ENCODE data around the gene VSTM2B. TPM values are rescaled to one million over a fixed set of nuclear protein-coding genes. Genes with fewer than 3 reads are reported as not detected.
A peak's percentile ranks its signal among the peaks of the same experiment; 100 is the strongest.

Gene VSTM2B
- total RNA-seq, 1 experiment from 2014 or later, result 0.31 TPM

- Mint-ChIP-seq H3K4me3 (peak overlapping the region; percentile 37 to 84), H3K27ac (no peak overlapping the region), H3K9me3 (peaks cover 6 to 8% of the 10 kb centered on the region in 2 experiments), H3K4me1 (peaks cover 21 to 30% of the 10 kb centered on the region in 2 experiments), H3K36me3 (ENCODE audit: insufficient read depth in 1 of 3, low read depth in 3 of 3) (peaks cover 0 to 4% (median 0%) of the 10 kb centered on the region in 3 experiments; a peak in 1 of 7 replicates), H3K27me3 (ENCODE audit: low read depth) (peaks cover 90% of the 10 kb centered on the region)
- H2AK5ac ChIP-seq (ENCODE audit: insufficient read length, low read length), result no peak overlapping the region
- H2BK12ac ChIP-seq (ENCODE audit: insufficient read length, low read depth, low read length), result no peak overlapping the region
- no peak overlapping the region for H3K4ac ChIP-seq (ENCODE audit: low read depth, low read length)
- H4K20me1 ChIP-seq (ENCODE audit: control insufficient read depth, insufficient read depth, insufficient read length), result no peaks in the 10 kb centered on the region
- H3K9ac ChIP-seq (ENCODE audit: extremely low read depth, insufficient read length, low read length), result no peak overlapping the region
- H2BK15ac ChIP-seq (ENCODE audit: low read depth, low read length), result no peak overlapping the region
- no peak for DNase-seq
- H3K9me3 ChIP-seq (ENCODE audit: control insufficient read depth, low read depth, low read length), result no peaks in the 10 kb centered on the region
- no peaks in the 10 kb centered on the region for H3K4me1 ChIP-seq (ENCODE audit: insufficient read depth, low read length)
- peaks cover 31% of the 10 kb centered on the region for H3K23me2 ChIP-seq (ENCODE audit: insufficient read length, low read depth, low read length, poor library complexity, severe bottlenecking)
- no peak overlapping the region for H2AFZ ChIP-seq (ENCODE audit: low read length)
- H3K56ac ChIP-seq (ENCODE audit: insufficient read length, low read depth, low read length), result no peak overlapping the region
- no peak overlapping the region for H3T11ph ChIP-seq (ENCODE audit: low read length)
- TF ChIP-seq, protein P1, sequence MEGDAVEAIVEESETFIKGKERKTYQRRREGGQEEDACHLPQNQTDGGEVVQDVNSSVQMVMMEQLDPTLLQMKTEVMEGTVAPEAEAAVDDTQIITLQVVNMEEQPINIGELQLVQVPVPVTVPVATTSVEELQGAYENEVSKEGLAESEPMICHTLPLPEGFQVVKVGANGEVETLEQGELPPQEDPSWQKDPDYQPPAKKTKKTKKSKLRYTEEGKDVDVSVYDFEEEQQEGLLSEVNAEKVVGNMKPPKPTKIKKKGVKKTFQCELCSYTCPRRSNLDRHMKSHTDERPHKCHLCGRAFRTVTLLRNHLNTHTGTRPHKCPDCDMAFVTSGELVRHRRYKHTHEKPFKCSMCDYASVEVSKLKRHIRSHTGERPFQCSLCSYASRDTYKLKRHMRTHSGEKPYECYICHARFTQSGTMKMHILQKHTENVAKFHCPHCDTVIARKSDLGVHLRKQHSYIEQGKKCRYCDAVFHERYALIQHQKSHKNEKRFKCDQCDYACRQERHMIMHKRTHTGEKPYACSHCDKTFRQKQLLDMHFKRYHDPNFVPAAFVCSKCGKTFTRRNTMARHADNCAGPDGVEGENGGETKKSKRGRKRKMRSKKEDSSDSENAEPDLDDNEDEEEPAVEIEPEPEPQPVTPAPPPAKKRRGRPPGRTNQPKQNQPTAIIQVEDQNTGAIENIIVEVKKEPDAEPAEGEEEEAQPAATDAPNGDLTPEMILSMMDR (conservative IDR thresholded peaks at IDR 0.05), result peak; percentile 52; the same call in 2 of the 3 replicates
- peak overlapping the region; percentile 77 for H3K4me2 ChIP-seq (ENCODE audit: insufficient read depth, insufficient read length, low read length)
- H3K23ac ChIP-seq (ENCODE audit: insufficient read length, low read depth, low read length), result no peak overlapping the region
- no peak overlapping the region for H2BK20ac ChIP-seq (ENCODE audit: low read depth, low read length, poor library complexity, severe bottlenecking)
- no peak overlapping the region for H3K14ac ChIP-seq (ENCODE audit: insufficient read depth, low read length)
- H3K79me2 ChIP-seq (ENCODE audit: insufficient read depth, low read length), result no peaks in the 10 kb centered on the region
- H3K27ac ChIP-seq (ENCODE audit: insufficient read length, low read depth, low read length), result no peak overlapping the region
- no peaks in the 10 kb centered on the region for H3K79me1 ChIP-seq (ENCODE audit: insufficient read depth, low read depth, low read length, poor library complexity, severe bottlenecking)
- WGBS (ENCODE audit: extremely low coverage, insufficient read length, low lambda C conversion rate), result no CpG with 5 or more reads among the region's 31 CpGs
- no peak overlapping the region for H4K5ac ChIP-seq (ENCODE audit: insufficient read length, low read depth, low read length)
- peaks cover 64% of the 10 kb centered on the region for H3K27me3 ChIP-seq (ENCODE audit: insufficient read depth, low read length)
- no peak overlapping the region for H2BK120ac ChIP-seq (ENCODE audit: low read depth, low read length, poor library complexity, severe bottlenecking)
- H4K91ac ChIP-seq (ENCODE audit: insufficient read length, low read depth, low read length), result no peak overlapping the region
- H4K8ac ChIP-seq (replicated peaks; ENCODE audit: insufficient read length, low read depth, low read length), result no peak overlapping the region
- H2BK5ac ChIP-seq (ENCODE audit: insufficient read length, low read length), result no peak overlapping the region
- no peak overlapping the region for H3K18ac ChIP-seq (ENCODE audit: insufficient read length, low read depth, low read length)
These were observed 1.9 kb downstream of the VSTM2B start for GRCh38 chr19:29527500-29528328.
